Bronchus fibroblast of lung (primary cell): ENCODE results near the gene TMTC4. TPM values are rescaled to one million over a fixed set of nuclear protein-coding genes. Genes with fewer than 3 reads are reported as not detected.

Experiments
- total RNA-seq: library from RNA; depleted of rRNA; stranded (reverse); fragments of >200 nt; gene quantifications from 2 replicates; pipeline ENCODE4 v1.2.3, GENCODE V29; 2015

The TMTC4 gene, protein sequence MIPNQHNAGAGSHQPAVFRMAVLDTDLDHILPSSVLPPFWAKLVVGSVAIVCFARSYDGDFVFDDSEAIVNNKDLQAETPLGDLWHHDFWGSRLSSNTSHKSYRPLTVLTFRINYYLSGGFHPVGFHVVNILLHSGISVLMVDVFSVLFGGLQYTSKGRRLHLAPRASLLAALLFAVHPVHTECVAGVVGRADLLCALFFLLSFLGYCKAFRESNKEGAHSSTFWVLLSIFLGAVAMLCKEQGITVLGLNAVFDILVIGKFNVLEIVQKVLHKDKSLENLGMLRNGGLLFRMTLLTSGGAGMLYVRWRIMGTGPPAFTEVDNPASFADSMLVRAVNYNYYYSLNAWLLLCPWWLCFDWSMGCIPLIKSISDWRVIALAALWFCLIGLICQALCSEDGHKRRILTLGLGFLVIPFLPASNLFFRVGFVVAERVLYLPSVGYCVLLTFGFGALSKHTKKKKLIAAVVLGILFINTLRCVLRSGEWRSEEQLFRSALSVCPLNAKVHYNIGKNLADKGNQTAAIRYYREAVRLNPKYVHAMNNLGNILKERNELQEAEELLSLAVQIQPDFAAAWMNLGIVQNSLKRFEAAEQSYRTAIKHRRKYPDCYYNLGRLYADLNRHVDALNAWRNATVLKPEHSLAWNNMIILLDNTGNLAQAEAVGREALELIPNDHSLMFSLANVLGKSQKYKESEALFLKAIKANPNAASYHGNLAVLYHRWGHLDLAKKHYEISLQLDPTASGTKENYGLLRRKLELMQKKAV
- 22.9 and 24.4 TPM in 2 replicates for total RNA-seq

DNA sequence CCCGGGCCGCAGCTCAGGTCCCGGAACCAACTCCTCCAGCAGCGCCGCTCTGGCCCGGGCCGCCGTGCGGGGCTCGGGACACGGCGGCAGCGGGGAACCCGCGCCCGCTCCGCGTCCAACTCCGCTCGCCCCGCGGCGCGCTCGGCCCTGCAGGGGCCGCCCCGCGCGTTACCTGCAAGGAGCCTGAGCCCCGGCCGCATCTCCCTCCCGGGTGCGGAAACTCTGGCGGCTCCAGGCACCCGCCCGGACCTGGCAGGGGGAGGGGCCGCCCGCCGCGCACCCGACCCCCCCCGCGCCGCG is at the start of gene TMTC4:
Gene TMTC4, minus strand, starts transcription at position 224 of the 300 bp plus-strand sequence. CDS start 4,433 bp downstream, outside the sequence.

DNA sequence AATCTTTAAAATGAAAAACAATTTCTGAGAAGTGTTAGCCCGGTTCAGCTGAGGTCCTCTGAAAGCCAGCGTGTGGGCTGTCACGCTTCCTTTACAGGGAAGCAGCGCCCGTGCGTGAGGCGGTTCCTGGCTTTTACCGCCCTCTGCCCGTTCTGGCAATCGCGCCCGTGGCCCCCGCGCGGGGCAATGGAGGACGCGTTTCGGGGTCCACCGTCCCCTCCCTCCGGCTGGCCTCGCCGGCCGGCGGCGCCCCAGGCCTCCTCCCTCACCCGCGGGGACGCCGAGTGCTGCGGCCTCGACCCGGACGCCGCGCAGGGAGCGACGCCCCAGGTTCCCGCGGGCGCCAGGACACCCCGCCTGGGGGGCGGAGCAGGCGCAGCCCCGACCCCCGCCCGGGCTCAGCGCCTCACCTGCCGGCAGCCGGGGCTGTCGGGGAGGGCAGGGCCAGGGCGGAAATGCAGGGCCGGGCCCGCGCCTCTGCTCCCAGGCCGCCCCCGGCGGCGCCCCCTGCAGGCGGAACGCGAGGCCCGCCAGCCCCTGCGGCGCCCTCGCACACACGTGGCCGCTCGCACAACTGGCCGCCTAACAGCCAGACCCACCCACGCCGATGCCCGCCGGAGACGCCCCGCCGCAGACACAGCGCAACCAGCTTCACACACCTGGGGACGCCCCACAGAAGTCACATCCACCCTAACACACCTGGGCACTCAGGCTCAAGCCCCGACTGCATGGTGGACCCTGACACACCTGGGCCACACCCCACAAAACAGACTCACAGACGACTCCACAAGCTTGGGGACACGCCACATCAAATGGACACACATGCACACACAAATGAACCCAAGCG is 86.0 kb downstream of the TMTC4 start, which contains the start of gene GGACT:
Gene GGACT, minus strand, starts transcription at position 459 of the 847 bp plus-strand sequence. CDS start 56,198 bp downstream, outside the sequence.

Other genes with a start within 250 kb of the TMTC4 start
- gene GGACT, start 86.0 kb downstream of the TMTC4 start, total RNA-seq = 4.2 and 6.7 TPM in 2 replicates